NCI-H748 (cell line): ENCODE data around the gene SPAG5.
"Not testable (repeated sequence)": the region's sequence is repeated elsewhere in the genome, so short reads cannot be mapped to it uniquely, and the experiment has no call there.

Experiments used
- DNase-seq: peaks from one replicate; lab custom pipeline; 2025; ENCODE audit not compliant: unreplicated experiment; lab: John Stamatoyannopoulos, UW

SPAG5 gene

DNA sequence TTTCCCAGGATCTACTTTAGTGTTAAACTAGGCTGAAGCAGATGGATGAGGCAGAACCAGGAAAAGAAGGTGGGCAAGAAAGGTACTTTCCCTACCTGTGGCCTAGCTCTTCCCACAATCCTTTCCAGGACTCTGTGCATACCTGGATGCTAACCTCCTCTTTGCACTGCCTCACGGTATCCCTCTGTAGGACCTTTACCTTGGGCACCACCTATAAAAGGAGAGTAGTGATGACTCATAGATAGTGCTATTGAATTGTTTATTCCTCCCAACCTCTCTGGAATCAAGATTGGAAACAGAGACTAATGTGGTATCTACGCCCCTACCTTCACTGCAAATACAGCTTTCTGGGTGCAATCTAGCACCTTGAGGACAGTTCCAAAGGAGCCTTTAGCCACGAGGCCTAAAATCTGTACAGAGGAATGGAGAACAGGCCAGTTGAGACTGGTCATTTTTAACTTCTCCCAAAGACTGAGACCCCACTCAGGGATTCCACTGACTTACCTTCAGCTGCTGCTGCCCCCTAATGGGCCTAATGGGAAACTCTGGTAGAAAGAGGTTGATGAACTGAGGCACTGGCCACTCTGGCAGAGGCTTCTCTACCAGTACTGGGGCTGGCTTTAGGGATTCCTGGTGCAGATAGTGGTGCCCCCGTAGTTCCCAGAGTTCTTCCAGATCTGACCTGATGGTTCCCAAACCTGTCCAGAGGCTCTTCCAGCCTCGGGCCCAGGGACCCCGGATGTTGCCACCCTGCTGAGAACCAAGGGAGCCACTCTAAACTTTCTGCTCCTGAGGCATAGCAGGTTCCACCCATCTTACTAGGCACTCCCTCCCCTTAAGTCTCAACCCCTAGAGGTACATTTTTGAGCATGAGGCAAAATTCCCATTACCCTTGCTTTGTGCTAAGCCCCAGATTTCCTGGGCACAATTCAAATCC, 14.4 kb upstream of the SPAG5 start:
- peak; percentile 57 for DNase-seq

DNA sequence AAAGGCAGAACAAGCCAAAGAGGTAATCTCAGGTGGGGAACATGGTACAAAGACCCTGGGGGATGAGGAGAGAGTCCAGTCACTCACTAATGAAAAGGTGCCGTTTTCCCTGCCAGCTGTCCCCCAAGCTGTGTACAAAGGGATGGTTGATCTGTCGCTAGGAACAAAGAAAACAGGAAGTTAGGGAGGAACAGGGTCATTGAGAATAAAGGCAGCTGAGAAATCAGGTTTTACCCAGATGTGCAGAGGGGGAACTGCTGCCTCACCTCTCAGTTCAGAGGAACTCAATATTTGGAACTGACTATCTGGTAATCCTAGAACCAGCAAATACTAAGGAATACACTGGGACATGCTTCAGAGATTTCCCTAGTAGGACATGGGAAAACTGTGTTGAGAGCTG, 13.7 kb upstream of the SPAG5 start:
- peak; percentile 37 for DNase-seq

- no peak for DNase-seq
These were observed 11.6 kb upstream of the SPAG5 start for GRCh38 chr17:28610376-28610775.

DNA sequence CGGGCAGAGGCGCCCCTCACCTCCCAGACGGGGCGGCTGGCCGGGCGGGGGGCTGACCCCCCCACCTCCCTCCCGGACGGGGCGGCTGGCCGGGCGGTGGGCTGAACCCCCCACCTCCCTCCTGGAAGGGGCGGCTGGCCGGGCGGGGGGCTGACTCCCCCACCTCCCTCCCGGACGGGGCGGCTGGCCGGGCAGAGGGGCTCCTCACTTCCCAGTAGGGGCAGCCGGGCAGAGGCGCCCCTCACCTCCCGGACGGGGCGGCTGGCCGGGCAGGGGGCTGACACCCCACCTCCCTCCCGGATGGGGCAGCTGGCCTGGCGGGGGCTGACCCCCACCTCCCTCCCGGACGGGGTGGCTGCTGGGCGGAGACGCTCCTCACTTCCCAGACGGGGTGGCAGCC, 5.2 kb upstream of the SPAG5 start:
- DNase-seq: not testable (repeated sequence)

GRCh38 chr17:28599311-28600184, 723 bp upstream of the SPAG5 start:
- DNase-seq: peak; percentile 79

- DNase-seq: peak; percentile 44
These were observed 436 bp downstream of the SPAG5 start for GRCh38 chr17:28598389-28598788.

DNA sequence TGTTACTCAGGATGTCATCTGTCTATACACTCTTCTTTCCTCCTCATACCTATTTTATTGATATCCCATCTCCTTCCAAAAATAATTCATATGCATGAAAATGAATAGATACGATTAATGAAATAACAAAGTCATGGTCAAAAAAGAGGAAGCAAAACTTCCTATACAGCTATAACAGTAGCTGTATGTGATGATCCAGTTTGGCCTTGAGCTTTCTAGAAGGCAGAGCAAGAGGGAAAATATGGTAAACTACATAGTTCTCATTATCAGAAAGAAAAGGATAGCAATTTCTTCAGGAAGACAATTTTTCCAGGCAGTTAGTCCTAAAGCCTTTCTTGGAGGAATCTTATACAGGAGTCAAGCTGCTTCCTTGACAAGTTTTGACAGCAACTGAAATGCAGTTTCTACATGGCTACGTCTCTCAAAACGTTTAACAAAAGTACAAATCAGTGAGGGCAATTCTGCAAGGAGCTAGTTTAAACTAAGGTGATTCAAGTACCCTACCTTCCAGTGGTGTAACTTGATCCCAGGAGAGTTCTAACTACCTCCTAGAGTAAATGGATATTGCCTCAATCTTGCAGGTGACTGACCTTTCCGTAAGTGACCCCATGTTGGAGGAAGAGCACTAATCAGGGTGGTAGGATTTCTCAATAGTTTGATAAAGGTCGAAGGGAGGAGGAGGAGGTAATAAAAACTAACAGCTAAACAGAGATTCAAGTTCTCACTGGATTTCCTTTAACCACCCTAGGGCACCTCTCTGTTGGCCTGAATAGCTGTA, 1.0 kb downstream of the SPAG5 start:
- DNase-seq: peak; percentile 38

GRCh38 chr17:28592260-28592659, 6.6 kb downstream of the SPAG5 start:
- DNase-seq: no peak

GRCh38 chr17:28585851-28586250, 13.0 kb downstream of the SPAG5 start:
- no peak for DNase-seq

DNA sequence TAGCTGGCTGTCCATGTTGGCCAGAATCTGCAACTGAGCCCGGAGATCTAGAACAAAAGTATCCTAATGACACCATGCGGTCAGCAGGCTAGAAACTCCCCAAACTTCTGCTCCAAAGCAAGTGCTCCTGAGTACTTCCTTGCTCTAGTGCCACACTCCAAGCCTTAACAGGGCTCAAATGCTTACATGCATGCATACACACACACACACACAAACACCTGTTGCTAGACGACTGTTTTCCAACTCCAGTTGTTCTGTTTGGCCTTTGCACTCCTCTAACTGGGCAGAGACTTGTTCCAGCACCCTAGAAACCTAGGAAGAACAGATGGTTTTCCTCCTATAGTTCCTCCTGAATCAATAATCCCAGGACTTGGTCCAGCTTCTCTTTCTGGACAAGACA, 14.4 kb downstream of the SPAG5 start:
- no peak for DNase-seq

DNA sequence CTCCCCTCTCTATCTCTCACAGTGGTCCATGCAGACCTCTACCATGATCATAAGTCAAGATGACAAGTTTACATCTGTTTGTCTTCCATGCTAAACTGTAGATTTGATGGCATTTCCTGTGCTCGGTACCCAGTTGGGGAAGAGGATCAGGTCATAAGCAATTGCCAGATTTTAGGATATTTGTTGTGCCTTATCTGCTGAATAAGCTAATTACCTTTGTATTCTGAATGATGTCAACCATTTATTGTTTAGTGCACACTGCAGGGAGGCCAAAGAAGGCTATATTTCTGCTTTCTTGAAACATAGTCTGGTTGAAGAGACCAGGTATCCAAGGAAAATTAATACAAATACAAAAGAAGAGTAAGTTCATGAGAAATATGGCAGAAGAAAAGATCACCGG, 16.3 kb downstream of the SPAG5 start:
- no peak for DNase-seq

- no peak for DNase-seq
These were observed 17.9 kb downstream of the SPAG5 start for GRCh38 chr17:28580959-28581358.

DNA sequence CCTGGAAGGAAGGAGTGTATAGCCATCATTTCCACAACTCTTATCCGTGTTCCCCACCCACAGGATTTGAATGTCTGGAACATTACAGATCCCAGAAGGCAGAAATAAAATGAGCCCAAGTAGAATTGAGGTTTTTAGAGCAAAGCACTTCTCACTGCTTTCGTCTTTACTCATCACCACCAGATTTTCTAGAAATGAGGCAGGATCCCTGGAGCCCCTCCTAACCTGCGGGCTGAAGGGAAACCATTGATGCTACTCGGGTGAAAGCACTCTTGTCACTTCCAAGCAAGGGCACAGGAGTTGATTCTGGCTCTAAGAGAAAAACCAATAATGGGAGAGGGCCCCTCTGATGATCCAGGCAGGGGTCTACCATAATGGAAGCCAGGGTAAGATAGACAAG, 19.3 kb downstream of the SPAG5 start:
- DNase-seq: no peak

DNA sequence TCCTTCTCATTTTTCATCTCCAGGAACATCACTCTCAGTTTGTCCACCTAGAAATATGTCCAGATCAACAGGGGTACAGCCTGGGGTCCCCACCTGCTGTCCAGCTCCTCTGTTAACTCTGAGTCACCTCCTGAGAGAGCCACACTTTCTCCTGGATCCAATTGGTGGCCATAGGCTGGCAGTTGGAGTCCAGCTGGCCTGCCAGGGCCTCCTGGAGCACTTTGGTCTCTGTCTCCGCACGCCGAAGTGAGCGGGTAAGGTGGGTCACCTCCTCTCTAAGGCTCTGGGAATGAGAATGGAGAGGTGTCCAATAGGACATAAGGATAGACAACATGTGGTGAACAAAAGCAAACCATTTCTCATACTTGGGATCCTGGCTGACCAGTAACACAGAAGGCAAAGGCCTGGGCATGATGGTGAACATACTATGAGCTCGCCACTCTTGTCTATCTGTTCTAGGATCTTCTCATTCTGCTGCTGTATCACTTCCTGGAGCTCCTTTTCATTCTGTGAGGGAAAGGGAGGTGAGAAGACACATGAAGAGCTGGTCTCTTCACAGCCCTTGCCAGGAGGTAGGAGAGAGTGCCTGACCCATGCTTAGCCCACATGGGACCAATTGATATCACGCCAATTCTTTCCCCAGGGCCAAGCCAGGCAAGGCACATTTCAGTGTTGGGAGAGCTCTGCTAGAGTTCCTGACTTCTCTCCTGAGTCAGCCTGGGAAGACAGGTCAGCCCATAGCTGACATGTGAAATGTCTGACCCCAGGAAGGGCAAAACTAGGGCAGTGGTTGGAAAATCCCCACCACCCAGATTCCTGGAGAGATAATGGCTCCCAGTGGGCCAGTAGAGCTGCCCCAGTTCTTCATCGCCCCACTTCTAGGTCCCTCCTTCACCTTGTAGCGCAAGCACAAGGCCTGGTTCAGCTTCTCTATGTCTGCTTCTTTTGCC, 20.3 kb downstream of the SPAG5 start:
- DNase-seq: no peak

DNA sequence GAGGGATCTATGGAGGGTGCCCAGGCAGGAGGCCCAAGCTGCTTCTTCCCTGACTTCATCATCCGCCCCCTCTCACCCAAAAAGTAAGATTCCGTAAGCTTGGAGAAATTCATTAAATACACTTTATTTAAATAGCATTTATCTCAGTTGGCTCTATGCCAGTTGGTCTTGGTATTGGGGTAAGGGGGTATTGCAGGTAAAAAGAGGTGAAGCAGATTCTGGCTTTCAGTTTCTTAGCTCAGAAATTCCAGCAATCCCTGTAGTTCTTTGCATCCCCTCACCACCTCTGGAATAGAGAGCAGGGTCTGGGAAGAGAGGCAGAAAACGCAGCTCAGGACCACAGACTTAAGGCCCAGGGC, 21.4 kb downstream of the SPAG5 start:
- peak; percentile 34 for DNase-seq

DNA sequence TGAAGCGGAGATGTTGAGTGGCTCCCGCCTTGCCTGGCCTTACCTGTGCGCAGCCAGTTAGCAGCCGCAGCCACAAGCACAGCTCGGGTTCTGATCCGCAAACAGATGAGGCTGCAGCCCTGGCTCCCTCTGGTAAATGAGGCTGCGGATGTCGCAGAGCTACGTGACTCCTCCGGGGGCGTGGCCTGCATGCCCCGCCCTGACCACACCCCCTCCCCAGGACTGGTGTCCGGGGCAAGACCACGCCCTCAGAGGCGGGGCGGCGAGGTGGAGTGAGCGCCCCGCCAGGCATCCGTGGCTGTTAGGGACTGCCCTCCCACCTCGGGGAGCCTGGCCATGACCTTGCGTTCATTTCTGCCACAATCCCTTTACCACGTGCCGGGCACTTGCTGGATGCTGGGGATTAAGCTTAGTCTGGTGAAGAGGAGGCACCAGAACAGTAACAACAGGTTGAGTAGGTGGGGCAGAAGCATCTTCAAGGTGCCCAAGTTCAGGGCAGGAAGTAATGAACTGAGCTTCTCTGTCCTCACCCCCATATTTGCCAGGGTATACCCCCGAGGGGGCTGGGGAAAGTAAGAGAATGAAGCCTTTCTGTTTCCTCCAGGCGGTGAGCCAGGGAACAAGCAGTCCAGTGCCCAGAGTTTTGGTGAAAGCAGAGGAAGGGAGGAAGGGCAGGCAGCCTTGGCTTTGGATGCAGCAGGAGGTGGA, 21.9 kb downstream of the SPAG5 start, which contains the start of gene ALDOC:
TSS of gene ALDOC (minus strand) at position 138 of the 708 bp plus-strand sequence. CDS start 1,363 bp downstream, outside the sequence.
- DNase-seq: peak; percentile 99

DNA sequence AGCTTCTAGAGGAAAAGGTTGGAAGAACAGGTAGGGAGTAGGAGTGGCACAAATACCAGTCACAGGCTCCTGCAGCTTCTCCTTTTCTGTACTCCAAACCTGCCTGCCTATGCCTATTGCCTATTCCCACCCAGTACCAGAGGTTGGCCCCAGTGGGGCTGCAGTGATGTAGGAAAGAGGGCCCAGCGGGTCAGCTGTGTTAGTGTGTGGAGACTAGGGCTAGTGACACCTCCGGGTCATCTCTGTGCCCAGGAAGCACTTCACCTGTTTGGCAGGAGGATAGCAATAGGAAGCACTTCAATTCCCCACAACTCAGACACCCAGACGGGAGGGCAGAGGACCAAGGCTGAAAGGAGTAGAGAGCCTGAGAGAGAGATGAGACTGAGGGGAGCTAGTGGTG, 22.8 kb downstream of the SPAG5 start:
- not testable (repeated sequence) for DNase-seq

DNA sequence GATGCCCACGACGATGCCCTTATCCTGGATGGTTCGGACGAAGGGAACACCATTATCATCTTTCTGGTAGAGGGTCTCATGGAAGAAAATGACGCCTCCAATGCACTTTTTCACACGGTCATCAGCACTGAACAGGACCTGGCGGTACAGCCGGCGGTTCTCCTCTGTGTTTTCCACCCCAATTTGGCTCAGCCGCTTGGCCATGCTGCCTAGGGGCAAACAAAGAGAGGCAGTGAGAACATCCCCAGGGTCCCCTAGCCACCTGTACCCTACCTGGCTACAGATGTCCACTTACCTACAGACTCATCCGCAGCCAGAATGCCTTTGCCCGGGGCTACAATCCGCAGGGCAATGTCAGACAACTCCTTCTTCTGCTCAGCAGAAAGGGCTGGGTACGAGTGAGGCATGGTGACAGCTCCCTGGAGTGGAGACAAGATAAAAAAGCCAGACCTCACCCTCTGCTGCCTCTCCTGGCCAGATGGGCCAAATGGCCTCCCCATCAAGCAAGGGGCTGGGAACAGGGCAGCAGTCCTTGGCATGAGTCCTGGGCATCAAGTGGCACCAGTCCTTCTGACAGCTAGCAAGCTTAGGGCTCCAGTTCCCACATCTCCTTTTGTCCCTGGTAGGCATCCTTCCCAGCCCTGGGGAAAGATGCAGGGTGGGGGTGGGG, 23.6 kb downstream of the SPAG5 start:
- DNase-seq: no peak

DNA sequence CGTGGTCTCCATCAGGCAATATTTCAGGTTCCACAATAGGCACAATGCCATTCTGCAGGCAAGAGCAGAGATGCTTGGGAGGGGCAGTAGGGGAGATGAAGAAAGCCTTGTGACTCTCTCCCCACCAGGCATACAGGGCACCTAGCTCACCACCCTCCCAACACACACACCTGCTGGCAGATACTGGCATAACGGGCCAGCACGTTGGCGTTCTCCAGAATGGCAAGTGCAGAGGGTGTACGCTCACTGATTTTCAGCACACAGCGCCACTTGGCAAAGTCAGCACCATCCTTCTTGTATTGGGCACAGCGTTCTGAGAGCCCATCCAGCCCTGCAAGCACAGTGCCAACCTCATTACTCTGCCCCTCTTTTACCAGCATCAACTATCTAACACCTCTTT, 24.3 kb downstream of the SPAG5 start:
- DNase-seq: no peak
